Ovary (tissue), 3 donors: ENCODE data around the gene ISCA1.

Experiments used
- EP300 ChIP-seq: sonication (generic); formaldehyde crosslinking; IDR thresholded peaks from one replicate; pipeline ENCODE4 v1.6.1; 2017; ENCODE audit warnings: antibody characterized with exemption
- POLR2A ChIP-seq: fragments of 450-650 bp; IDR thresholded peaks from one replicate; pipeline ENCODE4 v1.6.1; 2017; ENCODE audit warnings: antibody characterized with exemption, mild to moderate bottlenecking, moderate library complexity
- TF ChIP-seq, protein P1 (sequence below), 3 donors: fragments of 450-650 bp in 2 of 3; fragments of 200-600 bp in 1 of 3; IDR thresholded peaks; one replicate each; pipeline versions ENCODE4 v1.5.1 to v1.8.0; 2016 to 2022; ENCODE audit warnings: antibody characterized with exemption in 3 of 3, mild to moderate bottlenecking in 1 of 3
- donor health status: DM: no; HTN: no; CAD: no.

DNA sequence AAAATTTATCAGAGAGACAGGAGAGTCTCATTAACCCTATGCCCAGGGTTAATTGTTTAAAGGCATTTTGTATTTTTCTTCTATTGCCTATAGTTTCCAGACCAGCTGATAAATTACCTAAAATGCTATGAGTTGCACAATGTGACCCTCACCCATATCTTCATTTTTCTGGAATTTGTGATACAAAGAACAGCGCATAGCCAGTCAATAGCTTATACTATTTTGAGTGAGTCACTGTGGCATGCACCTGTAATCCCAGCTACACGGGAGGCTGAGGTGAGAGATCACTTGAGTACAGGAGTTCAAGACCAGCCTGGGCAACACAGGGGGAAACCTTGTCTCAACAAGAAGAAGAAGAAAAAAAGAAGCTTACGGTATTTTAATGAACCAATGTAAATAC lies 25.7 kb downstream of the ISCA1 start:
- TF ChIP-seq, protein P1, sequence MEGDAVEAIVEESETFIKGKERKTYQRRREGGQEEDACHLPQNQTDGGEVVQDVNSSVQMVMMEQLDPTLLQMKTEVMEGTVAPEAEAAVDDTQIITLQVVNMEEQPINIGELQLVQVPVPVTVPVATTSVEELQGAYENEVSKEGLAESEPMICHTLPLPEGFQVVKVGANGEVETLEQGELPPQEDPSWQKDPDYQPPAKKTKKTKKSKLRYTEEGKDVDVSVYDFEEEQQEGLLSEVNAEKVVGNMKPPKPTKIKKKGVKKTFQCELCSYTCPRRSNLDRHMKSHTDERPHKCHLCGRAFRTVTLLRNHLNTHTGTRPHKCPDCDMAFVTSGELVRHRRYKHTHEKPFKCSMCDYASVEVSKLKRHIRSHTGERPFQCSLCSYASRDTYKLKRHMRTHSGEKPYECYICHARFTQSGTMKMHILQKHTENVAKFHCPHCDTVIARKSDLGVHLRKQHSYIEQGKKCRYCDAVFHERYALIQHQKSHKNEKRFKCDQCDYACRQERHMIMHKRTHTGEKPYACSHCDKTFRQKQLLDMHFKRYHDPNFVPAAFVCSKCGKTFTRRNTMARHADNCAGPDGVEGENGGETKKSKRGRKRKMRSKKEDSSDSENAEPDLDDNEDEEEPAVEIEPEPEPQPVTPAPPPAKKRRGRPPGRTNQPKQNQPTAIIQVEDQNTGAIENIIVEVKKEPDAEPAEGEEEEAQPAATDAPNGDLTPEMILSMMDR (IDR thresholded peaks at IDR 0.05): no peak
- TF ChIP-seq EP300: no peak
- TF ChIP-seq POLR2A: no peak
